Right lobe of liver (tissue), 6 donors: Measurements from ENCODE around the gene KATNBL1. TPM values are rescaled to one million over a fixed set of nuclear protein-coding genes. Genes with fewer than 3 reads are reported as not detected.

Source experiments
- ATAC-seq, 4 donors: fragments of 200-7000 bp; cut with Tn5 transposase; one replicate each; pipeline ENCODE4 v1.9.1; 2020; ENCODE audit warnings: mild to moderate bottlenecking in 4 of 4, moderate library complexity in 4 of 4
- DNase-seq, 3 donors: peaks; one replicate each; pipeline ENCODE4 v3.0.0-alpha.2; 2020
- H3K27ac ChIP-seq, 3 donors: fragments of 200-600 bp; one replicate each; pipeline ENCODE4 v1.8.0; 2022
- H3K27me3 ChIP-seq, 2 donors: fragments of 200-600 bp; one replicate each; pipeline ENCODE4 v1.8.0; 2022
- H3K36me3 ChIP-seq, 4 donors: fragments of 200-600 bp; sonication (generic) in 1 of 4; one replicate each; pipeline versions ENCODE4 v1.5.1 to v1.8.0; 2017 to 2022; ENCODE audit warnings: control low read depth in 1 of 4
- H3K4me1 ChIP-seq, 4 donors: fragments of 200-600 bp; sonication (generic) in 1 of 4; one replicate each; pipeline versions ENCODE4 v1.5.1 to v1.8.0; 2017 to 2022; ENCODE audit warnings: control low read depth in 1 of 4
- H3K4me3 ChIP-seq, 3 donors: fragments of 200-600 bp; one replicate each; pipeline ENCODE4 v1.8.0; 2022
- H3K9me3 ChIP-seq, 4 donors: fragments of 200-600 bp; sonication (generic) in 1 of 4; one replicate each; pipeline versions ENCODE4 v1.5.1 to v1.8.0; 2017 to 2022; ENCODE audit warnings: control low read depth in 1 of 4
- POLR2A ChIP-seq: fragments of 450-650 bp; IDR thresholded peaks from one replicate; pipeline ENCODE4 v1.6.1; 2017; ENCODE audit warnings: antibody characterized with exemption, mild to moderate bottlenecking
- WGBS: methylation state at CpG from one replicate; pipeline ENCODE4 v1.1.6; 2018; ENCODE audit warnings: low coverage, low lambda C conversion rate; ENCODE audit not compliant: insufficient coverage; ENCODE audit errors: missing lambda C conversion rate; 5-methylcytosine and 5-hydroxymethylcytosine counted together
- intact Hi-C, 2 donors: fragments of 100-400 bp; cut with DNase I; formaldehyde crosslinking; loops; one replicate each; pipeline versions ENCODE4 v1.11.2 to v1.14.1; 2022
- total RNA-seq, 6 experiments: library from RNA; depleted of rRNA in 2 of 6; stranded (reverse); fragments of >200 nt in 2 of 6; fragmentation: NEBNext Ultra II Directional in 3 of 6; extraction: Animal tissue kit (Norgen Biotek cat#: 25700) in 3 of 6; gene quantifications; one replicate each; pipeline versions ENCODE4 v1.1.0 to v1.2.4, GENCODE V29; 2016 to 2023
- TF ChIP-seq, protein P1 (sequence below), 4 donors: fragments of 200-600 bp in 3 of 4; fragments of 450-650 bp in 1 of 4; IDR thresholded peaks; one replicate each; pipeline versions ENCODE4 v1.5.1 to v1.8.0; 2016 to 2022; ENCODE audit warnings: antibody characterized with exemption in 4 of 4, mild to moderate bottlenecking in 2 of 4
- donor health status: DM: no; HTN: yes; CAD: no.
- donor health status: DM: no; HTN: no; CAD: no.
- donor health status: DM: no; HTN: no; CAD: no.
- donor health status: DM: no; HTN: yes; CAD: no.
- donor health status: DM: no; HTN: yes; CAD: no.

The KATNBL1 gene
- total RNA-seq, 6 experiments from 2014 or later = 12.4 to 22.4 (median 17.6) TPM

DNA sequence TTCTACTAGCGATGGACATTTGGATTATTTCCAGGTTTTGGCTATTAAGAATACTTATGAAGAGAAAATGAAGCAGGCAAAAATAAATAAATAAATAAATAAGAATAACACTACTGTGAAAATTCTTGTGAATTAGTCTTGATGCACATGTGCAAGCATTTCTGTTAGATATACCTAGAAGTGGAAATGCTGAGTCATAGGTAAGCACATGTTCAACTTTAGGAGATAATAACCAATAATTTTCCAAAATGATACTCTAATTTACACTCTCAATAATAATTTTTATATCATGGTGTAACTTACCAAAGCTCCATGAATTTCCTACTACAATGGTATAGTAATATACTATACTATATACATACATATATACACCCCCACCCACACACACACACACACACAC, 38.3 kb upstream of the KATNBL1 start:
- WGBS = 100% methylated on average over 1 of the region's 1 CpG
- Histone ChIP-seq H3K36me3 (peaks cover 0 to 27% (median 1%) of the 10 kb centered on the region in 4 donors), H3K9me3 (no peaks in the 10 kb centered on the region)

DNA sequence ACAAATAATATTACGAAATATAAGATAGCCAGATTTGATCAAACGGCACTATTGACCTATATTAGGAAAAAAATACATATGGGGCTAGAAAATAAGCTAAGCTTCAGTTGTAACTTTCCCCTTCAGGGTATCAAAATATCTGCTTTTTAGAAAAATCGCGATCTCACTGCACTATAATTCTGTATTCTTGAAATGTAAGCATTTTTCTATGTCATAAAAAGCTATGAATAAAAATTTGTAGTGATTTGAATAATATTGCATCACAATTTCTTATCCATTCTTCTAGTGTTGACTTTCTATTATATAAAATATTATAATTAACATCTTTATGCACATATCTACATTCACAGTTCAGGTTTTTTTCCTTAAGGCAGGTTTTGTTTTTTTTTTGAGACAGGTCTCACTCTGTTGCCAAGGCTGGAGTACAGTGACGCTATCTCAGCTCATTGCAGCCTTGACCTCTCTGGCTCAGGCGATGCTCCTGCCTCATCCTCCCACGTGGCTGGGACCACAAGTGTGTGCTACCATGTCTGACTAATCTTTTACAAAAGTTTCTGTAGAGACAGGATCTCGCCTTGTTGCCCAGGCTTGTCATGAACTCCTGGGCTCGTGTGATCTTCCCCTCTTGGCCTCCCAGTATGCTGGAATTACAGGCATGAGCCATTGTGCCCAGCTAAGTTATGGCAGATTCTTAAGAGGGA, 36.5 kb upstream of the KATNBL1 start:
- WGBS = 83% methylated on average over 9 of the region's 9 CpGs
- Histone ChIP-seq H3K27me3 (no peaks in the 10 kb centered on the region), H3K27ac (no peak overlapping the region), H3K9me3 (no peaks in the 10 kb centered on the region), H3K4me1 (no peaks in the 10 kb centered on the region), H3K4me3 (no peak overlapping the region), H3K36me3 (peaks cover 0 to 18% (median 0%) of the 10 kb centered on the region in 4 donors)
- TF ChIP-seq POLR2A = no peak
- TF ChIP-seq, protein P1, sequence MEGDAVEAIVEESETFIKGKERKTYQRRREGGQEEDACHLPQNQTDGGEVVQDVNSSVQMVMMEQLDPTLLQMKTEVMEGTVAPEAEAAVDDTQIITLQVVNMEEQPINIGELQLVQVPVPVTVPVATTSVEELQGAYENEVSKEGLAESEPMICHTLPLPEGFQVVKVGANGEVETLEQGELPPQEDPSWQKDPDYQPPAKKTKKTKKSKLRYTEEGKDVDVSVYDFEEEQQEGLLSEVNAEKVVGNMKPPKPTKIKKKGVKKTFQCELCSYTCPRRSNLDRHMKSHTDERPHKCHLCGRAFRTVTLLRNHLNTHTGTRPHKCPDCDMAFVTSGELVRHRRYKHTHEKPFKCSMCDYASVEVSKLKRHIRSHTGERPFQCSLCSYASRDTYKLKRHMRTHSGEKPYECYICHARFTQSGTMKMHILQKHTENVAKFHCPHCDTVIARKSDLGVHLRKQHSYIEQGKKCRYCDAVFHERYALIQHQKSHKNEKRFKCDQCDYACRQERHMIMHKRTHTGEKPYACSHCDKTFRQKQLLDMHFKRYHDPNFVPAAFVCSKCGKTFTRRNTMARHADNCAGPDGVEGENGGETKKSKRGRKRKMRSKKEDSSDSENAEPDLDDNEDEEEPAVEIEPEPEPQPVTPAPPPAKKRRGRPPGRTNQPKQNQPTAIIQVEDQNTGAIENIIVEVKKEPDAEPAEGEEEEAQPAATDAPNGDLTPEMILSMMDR (IDR thresholded peaks at IDR 0.05) = no peak
- ATAC-seq (no peak), DNase-seq (no peak)
- intact Hi-C loops = loop anchor here in 1 of 2 donors (10.0 kb wide), 1 partner anchor 118 kb away; the partner anchor contains the start of gene LPCAT4

More for the DNA sequence above, 38.3 kb upstream of the KATNBL1 start:
- TF ChIP-seq, protein P1 (IDR thresholded peaks at IDR 0.05) = no peak
- no peak for TF ChIP-seq POLR2A
- Histone ChIP-seq H3K4me1 (no peaks in the 10 kb centered on the region), H3K27ac (no peak overlapping the region), H3K27me3 (no peaks in the 10 kb centered on the region), H3K4me3 (no peak overlapping the region)
- ATAC-seq (no peak), DNase-seq (no peak)
- intact Hi-C loops = loop anchor here in 1 of 2 donors (10.0 kb wide), 1 partner anchor 117 kb away; the partner anchor contains the start of gene LPCAT4

DNA sequence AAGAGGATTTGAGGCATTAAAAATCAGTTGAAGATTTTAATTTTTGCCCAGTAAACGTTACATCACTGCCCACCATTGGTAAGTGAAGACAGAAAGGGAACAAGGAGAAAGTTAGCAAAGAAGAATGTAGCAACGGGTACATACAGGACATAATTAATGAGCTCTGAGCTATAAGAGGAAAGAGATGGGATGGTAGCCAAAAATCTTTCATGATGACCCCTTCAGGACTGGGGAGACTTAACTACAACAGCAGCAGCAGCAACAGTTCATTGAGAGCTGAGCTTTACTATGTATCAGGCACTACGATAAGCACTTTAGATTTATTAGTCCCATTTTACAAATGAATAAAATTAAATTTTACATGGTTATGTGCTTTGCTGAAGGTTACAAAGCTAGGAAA, 33.3 kb upstream of the KATNBL1 start:
- no peak for DNase-seq
- ATAC-seq = no peak

DNA sequence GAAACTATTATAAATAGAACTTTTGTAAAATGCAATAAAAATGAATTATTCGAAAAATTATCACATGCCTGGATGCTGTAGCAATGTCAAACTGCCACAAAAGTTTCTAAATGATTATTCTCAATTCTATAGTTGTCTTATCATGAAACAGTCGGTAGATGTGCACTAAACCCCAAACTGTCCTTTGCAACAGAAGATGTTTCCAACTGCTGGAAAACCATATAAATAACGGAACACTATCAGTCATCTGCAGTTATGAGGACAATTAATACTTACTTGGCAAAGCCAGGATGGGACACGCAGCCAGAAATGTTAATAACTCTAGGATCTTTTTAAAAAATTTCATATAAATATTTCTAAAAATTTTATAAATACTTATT, 32.4 kb upstream of the KATNBL1 start:
- intact Hi-C loops = loop anchor here in 1 of 2 donors (10.0 kb wide), 1 partner anchor 122 kb away; the partner anchor contains the start of gene LPCAT4
- no peak overlapping the region for H3K27ac ChIP-seq
- H3K36me3 ChIP-seq = peaks cover 0 to 40% (median 0%) of the 10 kb centered on the region in 4 donors

More for the DNA sequence above, 33.3 kb upstream of the KATNBL1 start:
- WGBS = 76% methylated on average over 3 of the region's 3 CpGs
- no peaks in the 10 kb centered on the region for H3K9me3 ChIP-seq
- H3K36me3 ChIP-seq = peaks cover 0 to 33% (median 0%) of the 10 kb centered on the region in 4 donors
- no peaks in the 10 kb centered on the region for H3K27me3 ChIP-seq
- TF ChIP-seq, protein P1 (IDR thresholded peaks at IDR 0.05) = no peak
- no peak for TF ChIP-seq POLR2A
- H3K4me3 ChIP-seq = no peak overlapping the region
- H3K27ac ChIP-seq = no peak overlapping the region
- intact Hi-C loops = loop anchor here in 1 of 2 donors (10.0 kb wide), 1 partner anchor 122 kb away; the partner anchor contains the start of gene LPCAT4
- H3K4me1 ChIP-seq = no peaks in the 10 kb centered on the region

More for the DNA sequence above, 32.4 kb upstream of the KATNBL1 start:
- H3K9me3 ChIP-seq = no peaks in the 10 kb centered on the region
- DNase-seq (no peak), ATAC-seq (no peak)
- no peaks in the 10 kb centered on the region for H3K4me1 ChIP-seq
- 76% methylated on average over 4 of the region's 4 CpGs for WGBS
- no peak for TF ChIP-seq POLR2A
- TF ChIP-seq, protein P1 (IDR thresholded peaks at IDR 0.05) = no peak
- H3K4me3 ChIP-seq = no peak overlapping the region
- H3K27me3 ChIP-seq = no peaks in the 10 kb centered on the region
